HEK293 (cell line): ENCODE results near the gene SMYD2.

ENCODE experiments used
- CTCF ChIA-PET: fragments of 350-600 bp; formaldehyde crosslinking; extraction: SDS; loops from one replicate; lab custom pipeline; 2021; ENCODE audit warnings: antibody characterized with exemption; lab: Yijun Ruan, JAX
- POLR2A ChIA-PET: fragments of 300-600 bp; formaldehyde crosslinking; extraction: SDS; loops from one replicate; lab custom pipeline; 2020; ENCODE audit warnings: antibody characterized with exemption, inconsistent platforms; lab: Yijun Ruan, JAX
- H3K27ac ChIP-seq: fragments of 200-500 bp; sonication (Bioruptor generic); 2 replicates; pipeline ENCODE4 v1.5.1; 2014; ENCODE audit warnings: low read depth, low read length, control low read depth, inconsistent platforms; ENCODE audit errors: extremely low read depth
- H3K36me3 ChIP-seq, 2 experiments: fragments of 200-500 bp in 1 of 2; sonication (Bioruptor generic) in 1 of 2; 1 replicate in 1 of 2; 2 replicates in 1 of 2; pipeline ENCODE4 v1.5.1; 2014 to 2017; ENCODE audit warnings: inconsistent platforms in 2 of 2, low read length in 2 of 2; ENCODE audit not compliant: control insufficient read depth in 2 of 2, insufficient read depth in 1 of 2
- H3K4me1 ChIP-seq: fragments of 200-500 bp; sonication (Bioruptor generic); 2 replicates; pipeline ENCODE4 v1.5.1; 2014; ENCODE audit warnings: mild to moderate bottlenecking, low read length, inconsistent platforms; ENCODE audit not compliant: control insufficient read depth, insufficient read depth
- H3K4me3 ChIP-seq: 2 replicates; pipeline ENCODE4 v1.5.1; 2011; ENCODE audit warnings: low read depth, mild to moderate bottlenecking, control low read depth, low read length, moderate library complexity
- H3K9me3 ChIP-seq: fragments of 200-500 bp; sonication (Bioruptor generic); 2 replicates; pipeline ENCODE4 v1.5.1; 2014; ENCODE audit warnings: low read depth, low read length, inconsistent platforms; ENCODE audit not compliant: control insufficient read depth, insufficient read depth
- CTCF ChIP-seq: fragments of 450-650 bp; formaldehyde crosslinking; IDR thresholded peaks from 2 replicates; pipeline ENCODE4 v1.5.1; 2016; ENCODE audit warnings: missing biosample characterization, missing genetic modification characterization
- KLF16 ChIP-seq: fragments of 450-650 bp; formaldehyde crosslinking; IDR thresholded peaks from 2 replicates; pipeline ENCODE4 v1.5.1; 2017; ENCODE audit warnings: missing biosample characterization, missing genetic modification characterization
- MZF1 ChIP-seq: fragments of 450-650 bp; formaldehyde crosslinking; IDR thresholded peaks from 2 replicates; pipeline ENCODE4 v1.5.1; 2017; ENCODE audit warnings: missing biosample characterization, missing genetic modification characterization, borderline replicate concordance
- PRDM2 ChIP-seq: fragments of 450-650 bp; formaldehyde crosslinking; IDR thresholded peaks from 2 replicates; pipeline ENCODE4 v1.5.1; 2016; ENCODE audit warnings: missing biosample characterization, missing genetic modification characterization, borderline replicate concordance
- ZBTB44 ChIP-seq: fragments of 450-650 bp; IDR thresholded peaks from 2 replicates; pipeline ENCODE4 v1.5.1; 2018; ENCODE audit warnings: missing biosample characterization, mild to moderate bottlenecking, missing genetic modification characterization
- ZNF138 ChIP-seq: fragments of 450-650 bp; formaldehyde crosslinking; IDR thresholded peaks from 2 replicates; pipeline ENCODE4 v1.5.1; 2016; ENCODE audit warnings: missing biosample characterization, missing genetic modification characterization, borderline replicate concordance
- ZNF202 ChIP-seq: fragments of 450-650 bp; formaldehyde crosslinking; IDR thresholded peaks from 2 replicates; pipeline ENCODE4 v1.5.1; 2016; ENCODE audit warnings: missing biosample characterization, missing genetic modification characterization, borderline replicate concordance
- ZNF221 ChIP-seq: fragments of 450-650 bp; formaldehyde crosslinking; IDR thresholded peaks from 2 replicates; pipeline ENCODE4 v1.5.1; 2017; ENCODE audit warnings: missing biosample characterization, missing genetic modification characterization, borderline replicate concordance
- ZNF239 ChIP-seq: fragments of 450-650 bp; formaldehyde crosslinking; IDR thresholded peaks from 2 replicates; pipeline ENCODE4 v1.5.1; 2016; ENCODE audit warnings: missing biosample characterization, missing genetic modification characterization
- ZNF274 ChIP-seq, 2 experiments: fragments of 200-500 bp in 1 of 2; fragments of 450-650 bp in 1 of 2; sonication (Bioruptor generic) in 1 of 2; formaldehyde crosslinking in 1 of 2; IDR thresholded peaks; 2 replicates each; pipeline versions ENCODE4 v1.5.1 to v1.6.1; 2014 to 2016; ENCODE audit warnings: borderline replicate concordance in 1 of 2, inconsistent platforms in 1 of 2, low read length in 1 of 2, missing biosample characterization in 1 of 2, missing genetic modification characterization in 1 of 2
- ZNF280D ChIP-seq: fragments of 450-650 bp; formaldehyde crosslinking; IDR thresholded peaks from 2 replicates; pipeline ENCODE4 v1.5.1; 2016; ENCODE audit warnings: missing biosample characterization, missing genetic modification characterization
- ZNF362 ChIP-seq: fragments of 450-650 bp; formaldehyde crosslinking; IDR thresholded peaks from 2 replicates; pipeline ENCODE4 v1.5.1; 2016; ENCODE audit warnings: missing biosample characterization, missing genetic modification characterization
- ZNF549 ChIP-seq: fragments of 450-650 bp; IDR thresholded peaks from 2 replicates; pipeline ENCODE4 v1.5.1; 2018; ENCODE audit warnings: missing biosample characterization, missing genetic modification characterization, mild to moderate bottlenecking, inconsistent platforms, moderate library complexity
- ZNF692 ChIP-seq: fragments of 450-650 bp; formaldehyde crosslinking; IDR thresholded peaks from 2 replicates; pipeline ENCODE4 v1.5.1; 2016; ENCODE audit warnings: missing biosample characterization, missing genetic modification characterization
- ZNF704 ChIP-seq: fragments of 450-650 bp; formaldehyde crosslinking; IDR thresholded peaks from 2 replicates; pipeline ENCODE4 v1.5.1; 2016; ENCODE audit warnings: missing biosample characterization, missing genetic modification characterization
- ZNF837 ChIP-seq: fragments of 450-650 bp; formaldehyde crosslinking; IDR thresholded peaks from 2 replicates; pipeline ENCODE4 v1.5.1; 2016; ENCODE audit warnings: missing biosample characterization, missing genetic modification characterization
- ZSCAN16 ChIP-seq: fragments of 450-650 bp; formaldehyde crosslinking; IDR thresholded peaks from 2 replicates; pipeline ENCODE4 v1.5.1; 2016; ENCODE audit warnings: missing biosample characterization, missing genetic modification characterization

The SMYD2 gene

GRCh38 chr1:214331180-214331579 is 50.2 kb downstream of the SMYD2 start (continued):
- TF ChIP-seq ZNF280D (tag by site-specific recombination): no peak
- TF ChIP-seq MZF1 (tag by site-specific recombination): no peak
- TF ChIP-seq ZNF202 (tag by site-specific recombination): no peak
- no peak for TF ChIP-seq ZBTB44 (tag by site-specific recombination)
- TF ChIP-seq ZNF837 (tag by site-specific recombination): no peak
- no peak for TF ChIP-seq PRDM2 (tag by site-specific recombination)

- Histone ChIP-seq H3K27ac (no peak overlapping the region), H3K4me1 (no peaks in the 10 kb centered on the region), H3K36me3 (peaks cover 0 to 28% of the 10 kb centered on the region in 2 experiments; a peak in 1 of 3 replicates), H3K4me3 (no peak overlapping the region), H3K9me3 (no peaks in the 10 kb centered on the region)
- POLR2A ChIA-PET: interaction anchor here (0.5 kb wide), 1 partner anchor 118 kb away, joined by 3 read pairs; no protein-coding TSS in a partner anchor
- CTCF ChIA-PET: interaction anchor here (0.5 to 14.5 kb wide), 68 partner anchors 8 to 1867 kb away, joined by 3 to 428 read pairs (median 4); partner anchors contain the start of gene PTPN14
- TF ChIP-seq ZNF239 (tag by site-specific recombination) (no peak), ZNF549 (tag by site-specific recombination) (no peak), ZNF138 (no peak), ZNF221 (no peak), ZNF362 (tag by site-specific recombination) (no peak), KLF16 (tag by site-specific recombination) (no peak), CTCF (peak; percentile 68; the same call in 1 of the 2 replicates), ZSCAN16 (tag by site-specific recombination) (no peak), ZNF202 (tag by site-specific recombination) (no peak), ZNF692 (tag by site-specific recombination) (no peak), ZNF274 (IDR thresholded peaks at IDR 0.05; ENCODE audit: low read length) (no peak), ZNF274 (tag by site-specific recombination; IDR thresholded peaks at IDR 0.05; ENCODE audit: borderline replicate concordance) (no peak), ZNF704 (tag by site-specific recombination) (no peak)
These were observed 51.0 kb downstream of the SMYD2 start for GRCh38 chr1:214331827-214332423.
